HG03139 (cell line): Measurements from ENCODE around the gene LUC7L.
A peak's percentile ranks its signal among the peaks of the same experiment; 100 is the strongest.
"Not testable (repeated sequence)": the region's sequence is repeated elsewhere in the genome, so short reads cannot be mapped to it uniquely, and the experiment has no call there.

Experiments
- ATAC-seq: cut with Tn5 transposase; IDR thresholded peaks from one replicate; pipeline ENCODE4 v1.9.1; 2021; ENCODE audit not compliant: unreplicated experiment

LUC7L gene

DNA sequence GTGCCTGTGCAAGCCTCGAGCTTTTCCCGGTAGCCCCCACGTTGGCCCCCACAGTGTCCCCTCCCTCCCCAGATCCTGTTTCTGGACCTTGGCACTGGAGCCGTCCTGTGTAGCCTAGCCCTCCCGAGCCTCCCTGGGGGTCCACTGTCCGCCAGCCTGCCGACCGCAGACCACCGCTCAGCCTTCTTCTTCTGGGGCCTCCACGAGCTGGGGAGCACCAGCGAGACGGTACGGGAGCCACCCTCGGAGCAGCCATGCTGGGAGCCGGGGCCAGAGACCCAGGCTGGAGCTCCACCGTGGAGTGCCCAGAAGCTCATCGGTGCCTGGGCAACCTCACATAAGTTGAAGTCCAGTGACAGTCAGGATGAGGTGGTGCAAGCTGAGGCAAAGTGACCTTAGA is 34.7 kb upstream of the LUC7L start:
- ATAC-seq = no peak

GRCh38 chr16:263182-263774 is 34.0 kb upstream of the LUC7L start:
- no peak for ATAC-seq

DNA sequence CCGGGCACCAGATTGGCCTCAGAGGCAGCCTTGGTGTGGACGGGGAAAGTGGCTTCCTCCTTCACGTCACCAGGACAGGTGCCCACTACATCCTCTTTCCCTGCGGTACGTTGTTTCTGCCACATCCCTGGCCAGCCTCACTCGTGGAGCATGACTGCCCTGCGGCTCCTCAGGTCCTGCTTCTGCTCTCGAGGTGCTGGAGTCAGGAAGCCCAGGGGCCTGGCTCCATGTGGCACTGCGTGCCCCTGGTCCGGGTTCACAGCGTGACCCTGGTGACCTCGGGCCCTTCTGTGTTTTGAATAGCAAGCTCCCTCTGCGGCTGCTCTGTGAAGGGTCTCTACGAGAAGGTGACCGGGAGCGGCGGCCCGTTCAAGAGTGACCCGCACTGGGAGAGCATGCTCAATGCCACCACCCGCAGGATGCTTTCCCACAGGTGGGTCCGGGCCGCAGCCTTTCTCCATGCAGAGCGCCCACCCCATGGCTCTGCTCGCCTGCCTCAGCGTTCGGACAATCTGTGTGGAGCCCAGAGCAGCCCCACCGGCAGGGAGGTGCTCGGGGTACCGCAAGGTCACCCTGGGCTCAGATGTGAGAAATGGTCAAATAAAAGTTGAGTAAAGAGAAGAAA is 33.0 kb upstream of the LUC7L start:
- no peak for ATAC-seq

- no peak for ATAC-seq
These were observed 31.9 kb upstream of the LUC7L start for GRCh38 chr16:261031-261691.

- ATAC-seq = no peak
These were observed 31.1 kb upstream of the LUC7L start for GRCh38 chr16:260326-260725.

DNA sequence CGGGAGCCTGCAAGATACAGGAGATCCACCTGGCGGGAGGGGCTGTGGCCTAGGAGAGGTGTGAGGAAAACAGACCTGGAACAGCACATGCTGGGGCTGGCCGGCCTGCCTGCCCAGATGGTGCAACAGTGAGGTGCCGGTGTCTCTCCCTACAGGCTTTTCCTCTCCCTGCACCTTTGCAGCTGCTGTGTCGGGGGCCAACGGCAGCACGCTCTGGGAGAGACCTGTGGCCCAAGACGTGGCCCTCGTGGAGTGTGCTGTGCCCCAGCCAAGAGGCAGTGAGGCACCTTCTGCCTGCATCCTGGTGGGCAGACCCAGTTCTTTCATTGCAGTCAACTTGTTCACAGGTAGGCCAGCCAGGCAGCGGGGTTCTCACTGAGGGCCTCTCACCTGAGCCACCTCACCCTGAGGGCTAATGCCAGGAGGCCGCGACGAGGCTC is 30.6 kb upstream of the LUC7L start:
- ATAC-seq = no peak

- ATAC-seq = no peak
These were observed 30.0 kb upstream of the LUC7L start for GRCh38 chr16:259226-259625.

DNA sequence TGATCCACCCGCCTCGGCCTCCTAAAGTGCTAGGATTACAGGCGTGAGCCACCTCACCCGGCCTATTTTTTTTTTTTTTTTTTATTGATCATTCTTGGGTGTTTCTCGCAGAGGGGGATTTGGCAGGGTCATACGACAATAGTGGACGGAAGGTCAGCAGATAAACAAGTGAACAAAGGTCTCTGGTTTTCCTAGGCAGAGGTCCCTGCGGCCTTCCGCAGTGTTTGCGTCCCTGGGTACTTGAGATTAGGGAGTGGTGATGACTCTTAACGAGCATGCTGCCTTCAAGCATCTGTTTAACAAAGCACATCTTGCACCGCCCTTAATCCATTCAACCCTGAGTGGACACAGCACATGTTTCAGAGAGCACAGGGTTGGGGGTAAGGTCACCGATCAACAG is 28.8 kb upstream of the LUC7L start:
- not testable (repeated sequence) for ATAC-seq

GRCh38 chr16:255183-255582 is 25.9 kb upstream of the LUC7L start:
- ATAC-seq = no peak

DNA sequence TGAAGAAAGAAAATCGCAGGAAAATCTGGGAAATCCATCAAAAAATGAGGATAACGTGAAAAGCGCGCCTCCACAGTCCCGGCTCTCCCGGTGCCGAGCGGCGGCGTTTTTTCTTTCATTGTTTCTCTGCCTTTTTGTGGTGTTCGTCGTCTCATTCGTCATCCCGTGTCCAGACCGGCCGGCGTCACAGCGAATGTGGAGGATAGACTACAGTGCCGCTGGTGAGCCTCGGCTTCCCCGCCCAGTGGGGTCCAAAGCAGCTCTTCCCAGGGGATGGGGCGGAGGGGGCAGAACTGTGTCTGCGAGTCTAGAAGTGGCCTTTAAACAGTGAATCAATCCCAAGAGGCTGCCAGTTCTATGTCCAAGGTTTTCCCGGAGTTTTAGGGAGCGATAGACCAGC is 25.2 kb upstream of the LUC7L start:
- ATAC-seq = no peak

DNA sequence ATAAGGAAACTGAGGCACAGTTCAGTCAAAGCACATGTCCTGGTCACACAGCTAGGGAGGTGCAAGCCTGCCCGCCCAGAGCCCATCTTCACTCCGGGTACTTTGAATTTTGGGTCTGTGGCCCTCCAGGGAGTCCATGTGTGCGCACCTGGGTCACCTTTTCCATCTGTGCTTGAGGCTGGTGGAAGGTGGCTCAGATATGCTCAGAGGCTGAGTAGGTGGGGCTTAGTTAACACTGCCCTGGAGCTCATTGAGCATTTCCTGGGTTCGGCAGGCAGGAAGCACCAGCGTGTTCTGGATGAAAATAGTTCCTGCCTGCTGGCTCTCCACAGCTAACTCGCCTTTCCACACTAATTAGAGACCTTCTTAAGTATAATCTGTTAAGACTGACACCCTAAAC is 24.6 kb upstream of the LUC7L start:
- ATAC-seq = no peak

- ATAC-seq = no peak
These were observed 23.4 kb upstream of the LUC7L start for GRCh38 chr16:252366-253337.

- ATAC-seq = no peak
These were observed 20.2 kb upstream of the LUC7L start for GRCh38 chr16:249431-249830.

DNA sequence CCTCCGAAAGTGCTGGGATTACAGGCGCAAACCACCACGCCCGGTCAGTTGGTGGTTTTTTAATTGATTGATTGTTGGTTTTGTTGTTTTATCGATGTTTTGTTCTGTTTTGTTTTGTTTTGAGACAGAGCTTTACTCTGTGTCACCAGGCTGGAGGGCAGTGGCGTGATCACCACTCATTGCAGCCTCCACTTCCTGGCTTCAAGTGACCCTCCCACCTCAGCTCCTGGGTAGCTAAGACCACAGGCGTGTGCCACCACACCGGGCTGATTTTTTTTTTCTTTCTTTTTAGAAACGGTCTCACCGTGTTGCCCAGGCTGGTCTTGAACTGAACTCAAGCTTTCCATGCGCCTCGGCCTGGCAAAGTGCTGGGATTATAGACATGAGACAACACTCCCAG is 17.8 kb upstream of the LUC7L start:
- ATAC-seq = no peak

DNA sequence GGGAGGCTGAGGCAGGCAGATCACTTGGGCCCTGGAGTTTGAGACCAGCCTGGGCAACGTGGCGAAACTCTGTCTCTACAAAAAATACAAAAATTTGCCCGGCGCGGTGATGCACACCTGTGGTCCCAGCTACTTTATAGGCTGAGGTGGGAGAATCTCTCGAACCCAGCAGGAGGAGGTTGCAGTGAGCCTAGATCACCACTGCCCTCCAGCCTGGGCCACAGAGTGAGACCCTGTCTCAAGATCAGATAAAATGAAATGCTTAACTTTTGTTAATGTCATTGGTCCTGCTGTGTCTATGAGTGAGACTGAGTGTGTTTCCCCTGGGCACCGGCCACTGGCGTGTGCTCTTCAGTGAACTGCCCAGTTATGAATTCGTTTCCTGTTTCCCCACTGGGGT is 15.9 kb upstream of the LUC7L start:
- ATAC-seq = no peak

DNA sequence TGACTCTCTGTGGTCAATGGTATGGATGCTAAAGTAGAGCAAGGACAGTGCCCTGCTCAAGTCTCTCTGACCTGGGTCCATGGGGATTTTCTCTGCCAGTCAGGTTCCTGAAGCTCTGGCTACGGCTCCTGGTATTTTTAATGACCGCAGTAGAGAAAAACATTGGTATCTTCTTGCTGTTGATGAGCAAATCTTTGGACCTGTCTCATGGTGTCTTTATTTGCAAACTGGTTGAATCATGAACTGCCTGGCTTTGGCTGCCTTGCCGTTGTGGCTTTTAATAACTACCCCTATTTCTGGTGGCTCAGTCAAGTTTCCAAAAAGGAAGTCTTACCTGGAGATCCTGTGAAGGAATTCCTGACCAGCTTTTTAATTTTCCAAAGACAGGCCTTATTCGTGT is 14.1 kb upstream of the LUC7L start:
- no peak for ATAC-seq

GRCh38 chr16:242281-242680 is 13.0 kb upstream of the LUC7L start:
- no peak for ATAC-seq

GRCh38 chr16:240559-240958 is 11.3 kb upstream of the LUC7L start:
- ATAC-seq = no peak

DNA sequence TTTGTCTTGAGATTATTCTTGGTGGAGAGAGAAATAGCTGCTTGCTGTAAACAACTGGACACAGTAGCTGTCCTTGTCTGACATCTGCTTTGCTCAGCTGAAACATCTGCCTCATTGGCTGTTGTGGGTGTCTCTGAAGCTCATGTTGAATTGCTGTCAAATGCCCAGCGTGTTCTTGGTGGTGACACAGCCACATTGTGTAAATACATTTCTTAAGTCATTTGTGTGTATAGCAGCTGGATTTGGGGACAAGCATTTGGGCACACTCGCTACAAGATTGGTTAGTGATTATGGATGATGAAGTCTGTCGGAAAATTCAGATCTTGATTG is 10.7 kb upstream of the LUC7L start:
- ATAC-seq = no peak

GRCh38 chr16:234468-235305 is 5.4 kb upstream of the LUC7L start, which contains the start of gene FAM234A:
TSS of gene FAM234A (plus strand) at chr16:234821. CDS start at chr16:254414, 19,593 bp downstream.
- peak; percentile 76 for ATAC-seq

- ATAC-seq = no peak
These were observed 1.7 kb upstream of the LUC7L start for GRCh38 chr16:230949-231348.
